Right lobe of liver (tissue), 4 donors: Measurements from ENCODE around the gene PRIM2.
"Not testable (repeated sequence)": the region's sequence is repeated elsewhere in the genome, so short reads cannot be mapped to it uniquely, and the experiment has no call there.

Experiments
- CTCF ChIP-seq, 4 donors: fragments of 200-600 bp in 3 of 4; fragments of 450-650 bp in 1 of 4; IDR thresholded peaks; one replicate each; pipeline versions ENCODE4 v1.5.1 to v1.8.0; 2016 to 2022; ENCODE audit warnings: antibody characterized with exemption in 4 of 4, mild to moderate bottlenecking in 2 of 4
- POLR2A ChIP-seq: fragments of 450-650 bp; IDR thresholded peaks from one replicate; pipeline ENCODE4 v1.6.1; 2017; ENCODE audit warnings: antibody characterized with exemption, mild to moderate bottlenecking
- donor health status: DM: no; HTN: no; CAD: no.
- donor health status: DM: no; HTN: no; CAD: no.
- donor health status: DM: no; HTN: yes; CAD: no.

- TF ChIP-seq POLR2A; CTCF (IDR thresholded peaks at IDR 0.05): not testable (repeated sequence)
Measured at GRCh38 chr6:57659794-57660193, 342.4 kb downstream of the PRIM2 start.
